HG03460 (cell line): Measurements from ENCODE around the gene POLR2L.

Experiments used
- ATAC-seq: cut with Tn5 transposase; IDR thresholded peaks from one replicate; pipeline ENCODE4 v1.9.1; 2021; ENCODE audit not compliant: unreplicated experiment

Gene POLR2L

GRCh38 chr11:813456-814096, 28.8 kb downstream of the POLR2L start:
- ATAC-seq = no peak

GRCh38 chr11:813072-813455, 29.3 kb downstream of the POLR2L start:
- ATAC-seq = no peak

- ATAC-seq = no peak
These were observed 29.9 kb downstream of the POLR2L start for GRCh38 chr11:812390-812789.

GRCh38 chr11:811446-812245, 30.7 kb downstream of the POLR2L start:
- ATAC-seq = no peak

GRCh38 chr11:810040-810567, 32.2 kb downstream of the POLR2L start:
- ATAC-seq = no peak

GRCh38 chr11:809287-810039, 32.9 kb downstream of the POLR2L start, which contains the start of gene RPLP2:
TSS of gene RPLP2 (plus strand) at chr11:809967. CDS start at chr11:810235, 268 bp downstream.
- ATAC-seq = peak; percentile 68

- no peak for ATAC-seq
These were observed 33.7 kb downstream of the POLR2L start for GRCh38 chr11:808427-809286.

- no peak for ATAC-seq
These were observed 37.7 kb downstream of the POLR2L start for GRCh38 chr11:804599-804964.

- no peak for ATAC-seq
These were observed 38.3 kb downstream of the POLR2L start for GRCh38 chr11:803770-804598.

- ATAC-seq = no peak
These were observed 38.9 kb downstream of the POLR2L start for GRCh38 chr11:803467-803742.

- no peak for ATAC-seq
These were observed 39.4 kb downstream of the POLR2L start for GRCh38 chr11:802693-803466.

GRCh38 chr11:802018-802617, 40.2 kb downstream of the POLR2L start:
- no peak for ATAC-seq

- ATAC-seq = no peak
These were observed 41.1 kb downstream of the POLR2L start for GRCh38 chr11:801097-801780.

- ATAC-seq = no peak
These were observed 41.9 kb downstream of the POLR2L start for GRCh38 chr11:800473-800872.

GRCh38 chr11:799641-800316, 42.5 kb downstream of the POLR2L start:
- no peak for ATAC-seq

GRCh38 chr11:798093-798713, 44.1 kb downstream of the POLR2L start, which contains the start of gene SLC25A22:
TSS of gene SLC25A22 (minus strand) at chr11:798281. CDS start at chr11:795006, 3,275 bp downstream.
- ATAC-seq = peak; percentile 50
